Measurements from ENCODE around the gene NRAP.

Gene NRAP

GRCh38 chr10:113639966-113640365, 23.9 kb downstream of the NRAP start:
- DNase-seq: no peak

GRCh38 chr10:113631684-113632367, 32.0 kb downstream of the NRAP start:
- no peak for DNase-seq

GRCh38 chr10:113630929-113631533, 32.8 kb downstream of the NRAP start:
- no peak for DNase-seq

- DNase-seq: no peak
These were observed 35.2 kb downstream of the NRAP start for GRCh38 chr10:113628607-113629153.

GRCh38 chr10:113627836-113628235, 36.0 kb downstream of the NRAP start:
- DNase-seq: no peak

- no peak for DNase-seq
These were observed 37.0 kb downstream of the NRAP start for GRCh38 chr10:113626809-113627355.

GRCh38 chr10:113625461-113626186, 38.2 kb downstream of the NRAP start:
- no peak for DNase-seq

GRCh38 chr10:113622831-113623230, 41.0 kb downstream of the NRAP start:
- no peak for DNase-seq

- DNase-seq: no peak
These were observed 42.0 kb downstream of the NRAP start for GRCh38 chr10:113621799-113622198.

GRCh38 chr10:113620936-113621335, 42.9 kb downstream of the NRAP start:
- DNase-seq: no peak

- DNase-seq: no peak
These were observed 43.3 kb downstream of the NRAP start for GRCh38 chr10:113620511-113620910.

GRCh38 chr10:113619401-113619800, 44.4 kb downstream of the NRAP start:
- DNase-seq: no peak

GRCh38 chr10:113618338-113618737, 45.5 kb downstream of the NRAP start:
- DNase-seq: no peak

- no peak for DNase-seq
These were observed 46.8 kb downstream of the NRAP start for GRCh38 chr10:113617086-113617485.

GRCh38 chr10:113616244-113617074, 47.4 kb downstream of the NRAP start:
- no peak for DNase-seq

- no peak for DNase-seq
These were observed 49.7 kb downstream of the NRAP start for GRCh38 chr10:113613977-113614690.

GRCh38 chr10:113613427-113613826, 50.4 kb downstream of the NRAP start:
- no peak for DNase-seq

GRCh38 chr10:113612154-113612553, 51.7 kb downstream of the NRAP start:
- no peak for DNase-seq

GRCh38 chr10:113610631-113611601, 52.9 kb downstream of the NRAP start:
- DNase-seq: no peak

- no peak for DNase-seq
These were observed 54.1 kb downstream of the NRAP start for GRCh38 chr10:113609704-113610108.
